IMR-90 (cell line): ENCODE results near the gene ZNF772.
"Not testable (repeated sequence)": the region's sequence is repeated elsewhere in the genome, so short reads cannot be mapped to it uniquely, and the experiment has no call there.

ENCODE experiments used
- BHLHE40 ChIP-seq: fragments of 150-350 bp; IDR thresholded peaks from 2 replicates; pipeline ENCODE4 v1.6.1; 2016; ENCODE audit warnings: mild to moderate bottlenecking, low read depth, low read length
- CEBPB ChIP-seq: IDR thresholded peaks from 2 replicates; pipeline ENCODE4 v1.6.1; 2012; ENCODE audit warnings: low read depth, low read length, improper control_type of control experiment
- FOS ChIP-seq: fragments of 150-350 bp; IDR thresholded peaks from 2 replicates; pipeline ENCODE4 v1.6.1; 2016; ENCODE audit warnings: low read depth, low read length
- MAFK ChIP-seq: IDR thresholded peaks from 2 replicates; pipeline ENCODE4 v1.6.1; 2012; ENCODE audit warnings: low read depth, low read length, improper control_type of control experiment
- POLR2A ChIP-seq: IDR thresholded peaks from 2 replicates; pipeline ENCODE4 v1.6.1; 2012; ENCODE audit warnings: mild to moderate bottlenecking, low read depth, low read length
- RAD21 ChIP-seq: IDR thresholded peaks from 2 replicates; pipeline ENCODE4 v1.6.1; 2012; ENCODE audit warnings: low read length, improper control_type of control experiment
- RCOR1 ChIP-seq: IDR thresholded peaks from 2 replicates; pipeline ENCODE4 v1.6.1; 2012; ENCODE audit warnings: mild to moderate bottlenecking, low read length, improper control_type of control experiment; ENCODE audit not compliant: insufficient replicate concordance
- SMC3 ChIP-seq: fragments of 150-350 bp; IDR thresholded peaks from 2 replicates; pipeline ENCODE4 v1.6.1; 2016; ENCODE audit warnings: low read depth, mild to moderate bottlenecking, antibody characterized with exemption, low read length, moderate library complexity
- TF ChIP-seq, protein P1 (sequence below): conservative IDR thresholded peaks from 2 replicates; pipeline ENCODE4 v1.5.1; 2012; ENCODE audit warnings: mild to moderate bottlenecking, low read depth, low read length, improper control_type of control experiment
- TF ChIP-seq, protein P2 (sequence below): fragments of 150-350 bp; IDR thresholded peaks from 2 replicates; pipeline ENCODE4 v1.6.1; 2017; ENCODE audit warnings: mild to moderate bottlenecking, antibody characterized with exemption, low read length, low read depth

DNA sequence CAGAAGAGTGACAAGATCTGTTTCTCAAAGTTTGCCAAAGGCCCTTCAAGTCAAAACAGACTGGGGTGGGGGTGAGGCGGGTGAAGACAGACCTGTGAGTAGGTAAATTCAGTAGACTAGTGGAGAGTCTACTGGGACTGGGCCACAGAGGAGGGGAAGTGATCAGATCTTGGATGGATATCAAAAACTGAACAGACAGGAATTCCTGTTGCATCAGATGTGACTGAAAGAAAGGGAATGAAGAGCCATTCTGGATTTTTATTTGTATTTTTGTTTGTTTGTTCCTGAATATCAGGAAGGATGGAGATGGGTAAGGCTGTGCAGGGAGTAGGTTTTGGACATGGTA is 10.9 kb upstream of the ZNF772 start:
- TF ChIP-seq, protein P1, sequence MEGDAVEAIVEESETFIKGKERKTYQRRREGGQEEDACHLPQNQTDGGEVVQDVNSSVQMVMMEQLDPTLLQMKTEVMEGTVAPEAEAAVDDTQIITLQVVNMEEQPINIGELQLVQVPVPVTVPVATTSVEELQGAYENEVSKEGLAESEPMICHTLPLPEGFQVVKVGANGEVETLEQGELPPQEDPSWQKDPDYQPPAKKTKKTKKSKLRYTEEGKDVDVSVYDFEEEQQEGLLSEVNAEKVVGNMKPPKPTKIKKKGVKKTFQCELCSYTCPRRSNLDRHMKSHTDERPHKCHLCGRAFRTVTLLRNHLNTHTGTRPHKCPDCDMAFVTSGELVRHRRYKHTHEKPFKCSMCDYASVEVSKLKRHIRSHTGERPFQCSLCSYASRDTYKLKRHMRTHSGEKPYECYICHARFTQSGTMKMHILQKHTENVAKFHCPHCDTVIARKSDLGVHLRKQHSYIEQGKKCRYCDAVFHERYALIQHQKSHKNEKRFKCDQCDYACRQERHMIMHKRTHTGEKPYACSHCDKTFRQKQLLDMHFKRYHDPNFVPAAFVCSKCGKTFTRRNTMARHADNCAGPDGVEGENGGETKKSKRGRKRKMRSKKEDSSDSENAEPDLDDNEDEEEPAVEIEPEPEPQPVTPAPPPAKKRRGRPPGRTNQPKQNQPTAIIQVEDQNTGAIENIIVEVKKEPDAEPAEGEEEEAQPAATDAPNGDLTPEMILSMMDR: not testable (repeated sequence)
- TF ChIP-seq CEBPB, POLR2A, RCOR1, SMC3, MAFK, RAD21, BHLHE40, FOS: not testable (repeated sequence)
- TF ChIP-seq, protein P2, sequence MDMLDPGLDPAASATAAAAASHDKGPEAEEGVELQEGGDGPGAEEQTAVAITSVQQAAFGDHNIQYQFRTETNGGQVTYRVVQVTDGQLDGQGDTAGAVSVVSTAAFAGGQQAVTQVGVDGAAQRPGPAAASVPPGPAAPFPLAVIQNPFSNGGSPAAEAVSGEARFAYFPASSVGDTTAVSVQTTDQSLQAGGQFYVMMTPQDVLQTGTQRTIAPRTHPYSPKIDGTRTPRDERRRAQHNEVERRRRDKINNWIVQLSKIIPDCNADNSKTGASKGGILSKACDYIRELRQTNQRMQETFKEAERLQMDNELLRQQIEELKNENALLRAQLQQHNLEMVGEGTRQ: not testable (repeated sequence)
